HepG2 (cell line): ENCODE results near the gene MSI2. TPM values are rescaled to one million over a fixed set of nuclear protein-coding genes. Genes with fewer than 3 reads are reported as not detected.

Source experiments
- ATAC-seq: fragments of 200-7000 bp; cut with Tn5 transposase; 3 replicates; pipeline ENCODE4 v1.9.1; 2020; ENCODE audit warnings: mild to moderate bottlenecking, moderate library complexity
- BruUV-seq: library from RNA; stranded (reverse); fragments of 400-500 nt; replicated peaks from 2 replicates; lab custom pipeline; 2021; lab: Mats Ljungman, UMichigan
- CTCF ChIA-PET: fragments of 300-600 bp; formaldehyde crosslinking; extraction: SDS; loops from one replicate; lab custom pipeline; 2021; ENCODE audit warnings: low total read pairs, inconsistent platforms, low intra/inter-chr PET ratio; lab: Yijun Ruan, JAX
- POLR2A ChIA-PET: fragments of 350-600 bp; sonication (Branson Sonifier 250); formaldehyde crosslinking; loops from one replicate; lab custom pipeline; 2020; ENCODE audit warnings: antibody characterized with exemption, inconsistent platforms; lab: Yijun Ruan, JAX
- DNase-seq: peaks from one replicate; pipeline ENCODE4 v3.0.0-alpha.2; 2015; ENCODE audit warnings: low spot score
- FAIRE-seq: peaks from 3 replicates; lab custom pipeline; 2011; peaks lifted over from hg19 to GRCh38; lab: Jason Lieb, UNC
- H2AFZ ChIP-seq: one replicate; pipeline ENCODE4 v1.6.1; 2011; ENCODE audit warnings: low read length, inconsistent platforms
- H3K27ac ChIP-seq: fragments of 300-600 bp; 3 replicates; pipeline ENCODE4 v1.8.0; 2011; ENCODE audit warnings: mixed run types, mild to moderate bottlenecking, mixed read lengths, low read length, inconsistent platforms; ENCODE audit not compliant: insufficient read depth; ENCODE audit errors: extremely low read length
- H3K27me3 ChIP-seq, 2 experiments: fragments of 200-600 bp in 1 of 2; 2 replicates in 1 of 2; 3 replicates in 1 of 2; pipeline versions ENCODE4 v1.6.0 to v1.8.0; 2011; ENCODE audit warnings: low read length in 2 of 2, mild to moderate bottlenecking in 2 of 2, moderate library complexity in 2 of 2, inconsistent platforms in 1 of 2; ENCODE audit not compliant: insufficient read depth in 2 of 2, control insufficient read depth in 1 of 2
- H3K36me3 ChIP-seq, 2 experiments: fragments of 200-600 bp in 1 of 2; replicated peaks in 1 of 2; 2 replicates in 1 of 2; 3 replicates in 1 of 2; pipeline versions ENCODE4 v1.5.1 to v1.8.0; 2011; ENCODE audit warnings: low read length in 2 of 2, inconsistent platforms in 1 of 2; ENCODE audit not compliant: insufficient read depth in 2 of 2, control insufficient read depth in 1 of 2
- H3K4me1 ChIP-seq: 2 replicates; pipeline ENCODE4 v1.5.1; 2012; ENCODE audit warnings: low read length, inconsistent platforms; ENCODE audit not compliant: insufficient read depth
- H3K4me2 ChIP-seq: 2 replicates; pipeline ENCODE4 v1.6.0; 2011; ENCODE audit warnings: low read depth, low read length, inconsistent platforms
- H3K4me3 ChIP-seq, 3 experiments: fragments of 200-600 bp in 1 of 3; sonication (generic), shearing (Covaris generic) in 1 of 3; replicated peaks in 1 of 3; 2 replicates each; pipeline ENCODE4 v1.5.1; 2011 to 2016; ENCODE audit warnings: low read length in 3 of 3, inconsistent platforms in 2 of 3, low read depth in 2 of 3, mild to moderate bottlenecking in 2 of 3, control low read depth in 1 of 3, mixed read lengths in 1 of 3; ENCODE audit not compliant: insufficient read depth in 1 of 3
- H3K79me2 ChIP-seq: one replicate; pipeline ENCODE4 v1.6.1; 2011; ENCODE audit warnings: low read length, inconsistent platforms; ENCODE audit not compliant: insufficient read depth
- H3K9ac ChIP-seq: 2 replicates; pipeline ENCODE4 v1.6.0; 2011; ENCODE audit warnings: mild to moderate bottlenecking, low read depth, low read length, inconsistent platforms; ENCODE audit not compliant: insufficient read depth
- H3K9me3 ChIP-seq: 2 replicates; pipeline ENCODE4 v1.5.1; 2012; ENCODE audit warnings: mild to moderate bottlenecking, low read length
- H4K20me1 ChIP-seq: 2 replicates; pipeline ENCODE4 v1.6.0; 2011; ENCODE audit warnings: inconsistent platforms, mild to moderate bottlenecking, low read length, moderate library complexity; ENCODE audit not compliant: insufficient read depth
- NCOA5 ChIP-seq: sonication (generic); formaldehyde crosslinking; IDR thresholded peaks from 2 replicates; pipeline ENCODE4 v1.4.0; 2020; ENCODE audit warnings: missing genetic modification reagents
- RBM22 ChIP-seq: fragments of 200-400 bp; formaldehyde crosslinking; optimal IDR thresholded peaks from 2 replicates; pipeline ENCODE3; 2017; ENCODE audit warnings: mild to moderate bottlenecking, low read length, moderate library complexity
- ZBTB1 ChIP-seq: sonication (generic); formaldehyde crosslinking; IDR thresholded peaks from 2 replicates; pipeline ENCODE4 v1.4.0; 2020; ENCODE audit warnings: missing genetic modification reagents, borderline replicate concordance
- ZNF7 ChIP-seq: IDR thresholded peaks from 2 replicates; pipeline ENCODE4 v1.6.1; 2016; ENCODE audit warnings: missing biosample characterization, missing genetic modification reagents
- WGBS: methylation state at CpG from one replicate; pipeline ENCODE4 v1.1.6; 2017; ENCODE audit warnings: low lambda C conversion rate; 5-methylcytosine and 5-hydroxymethylcytosine counted together
- in situ Hi-C: cut with HindIII; loops from 2 replicates; pipeline ENCODE4 v1.10.0; 2017; ENCODE audit warnings: low pct_unique_long_range_greater_than_20kb; ENCODE audit not compliant: extremely low pct_ligation_motif_present
- intact Hi-C: fragments of 100-400 bp; cut with micrococcal nuclease; formaldehyde crosslinking; loops from one replicate; pipeline ENCODE4 v1.10.0; 2022; ENCODE audit not compliant: unreplicated experiment
- polyA plus RNA-seq, 8 experiments: library from polyadenylated mRNA; depleted of rRNA in 3 of 8; stranded (reverse) in 7 of 8; unstranded in 1 of 8; fragments of >200 nt; fragmentation: Illumina TruSeq in 4 of 8; extraction: Trizol in 4 of 8; gene quantifications; 2 replicates each; pipeline versions ENCODE4 v1.2.1 to v1.2.3, GENCODE V29; 2011 to 2016; ENCODE audit warnings: low read depth in 4 of 8, missing spikeins in 1 of 8, mixed read lengths in 1 of 8; ENCODE audit not compliant: insufficient read depth in 1 of 8
- total RNA-seq, 5 experiments: library from RNA; depleted of rRNA; stranded (reverse); fragments of >200 nt; fragmentation: Illumina TruSeq; extraction: Trizol; gene quantifications; 2 replicates each; pipeline ENCODE4 v1.2.3, GENCODE V29; 2016; ENCODE audit warnings: low read depth in 1 of 5
- TF ChIP-seq, protein P1 (sequence below): sonication (generic); formaldehyde crosslinking; IDR thresholded peaks from 2 replicates; pipeline ENCODE4 v1.4.0; 2020; ENCODE audit warnings: mild to moderate bottlenecking, missing genetic modification reagents
- TF ChIP-seq, protein P2 (sequence below), 2 experiments: sonication (generic) in 1 of 2; formaldehyde crosslinking in 1 of 2; IDR thresholded peaks; 2 replicates each; pipeline versions ENCODE4 v1.4.0 to v1.6.1; 2016 to 2020; ENCODE audit warnings: borderline replicate concordance in 1 of 2, low read depth in 1 of 2, mild to moderate bottlenecking in 1 of 2, missing genetic modification reagents in 1 of 2
- TF ChIP-seq, protein P3 (sequence below): sonication (generic); formaldehyde crosslinking; conservative IDR thresholded peaks from 2 replicates; pipeline ENCODE4 v1.4.0; 2020; ENCODE audit warnings: mild to moderate bottlenecking, missing genetic modification reagents, moderate library complexity

Gene MSI2
- total and polyA plus RNA-seq, 2 of the 13 experiments (the other 11 are each of a cell fraction or from before 2014, with no cell fraction given), result 77.5 to 78.4 TPM

DNA sequence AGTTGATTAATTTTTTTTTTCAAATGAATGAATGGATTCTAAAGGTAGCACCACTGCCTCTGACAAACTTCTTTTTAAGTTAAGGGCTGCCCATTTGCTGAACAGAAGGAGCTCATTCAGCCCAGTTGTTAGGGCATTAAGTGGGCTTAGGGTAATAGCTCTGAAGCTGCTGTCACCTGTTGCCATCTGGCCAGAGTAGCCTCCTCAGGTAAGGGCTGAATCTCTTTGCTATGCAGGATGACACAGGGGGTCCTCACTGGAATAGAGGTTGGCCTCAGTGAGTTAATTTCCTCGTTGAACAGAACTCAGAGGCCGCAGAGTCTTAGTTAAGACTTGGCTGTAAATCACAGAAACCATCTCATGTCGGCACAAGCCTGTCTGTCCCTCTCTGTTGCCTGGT, 255.9 kb downstream of the MSI2 start:
- no peak overlapping the region for H2AFZ ChIP-seq
- ChIA-PET CTCF (no interaction called here), POLR2A (interaction anchor here (0.6 to 0.7 kb wide), 2 partner anchors 41 to 46 kb away, joined by 3 read pairs; no protein-coding TSS in a partner anchor)
- FAIRE-seq, result no peak
- peaks cover 40% of the 10 kb centered on the region for H3K4me1 ChIP-seq
- no peaks in the 10 kb centered on the region for H4K20me1 ChIP-seq
- H3K9me3 ChIP-seq, result no peaks in the 10 kb centered on the region
- H3K27ac ChIP-seq, result no peak overlapping the region
- H3K79me2 ChIP-seq, result peaks cover 11% of the 10 kb centered on the region
- TF ChIP-seq, protein P1, sequence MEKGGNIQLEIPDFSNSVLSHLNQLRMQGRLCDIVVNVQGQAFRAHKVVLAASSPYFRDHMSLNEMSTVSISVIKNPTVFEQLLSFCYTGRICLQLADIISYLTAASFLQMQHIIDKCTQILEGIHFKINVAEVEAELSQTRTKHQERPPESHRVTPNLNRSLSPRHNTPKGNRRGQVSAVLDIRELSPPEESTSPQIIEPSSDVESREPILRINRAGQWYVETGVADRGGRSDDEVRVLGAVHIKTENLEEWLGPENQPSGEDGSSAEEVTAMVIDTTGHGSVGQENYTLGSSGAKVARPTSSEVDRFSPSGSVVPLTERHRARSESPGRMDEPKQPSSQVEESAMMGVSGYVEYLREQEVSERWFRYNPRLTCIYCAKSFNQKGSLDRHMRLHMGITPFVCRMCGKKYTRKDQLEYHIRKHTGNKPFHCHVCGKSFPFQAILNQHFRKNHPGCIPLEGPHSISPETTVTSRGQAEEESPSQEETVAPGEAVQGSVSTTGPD (CRISPR knock-in tag), result no peak
- TF ChIP-seq NCOA5 (no peak), ZNF7 (CRISPR knock-in tag) (no peak), ZBTB1 (CRISPR knock-in tag) (no peak), RBM22 (peak; percentile 24)
- TF ChIP-seq, protein P2, sequence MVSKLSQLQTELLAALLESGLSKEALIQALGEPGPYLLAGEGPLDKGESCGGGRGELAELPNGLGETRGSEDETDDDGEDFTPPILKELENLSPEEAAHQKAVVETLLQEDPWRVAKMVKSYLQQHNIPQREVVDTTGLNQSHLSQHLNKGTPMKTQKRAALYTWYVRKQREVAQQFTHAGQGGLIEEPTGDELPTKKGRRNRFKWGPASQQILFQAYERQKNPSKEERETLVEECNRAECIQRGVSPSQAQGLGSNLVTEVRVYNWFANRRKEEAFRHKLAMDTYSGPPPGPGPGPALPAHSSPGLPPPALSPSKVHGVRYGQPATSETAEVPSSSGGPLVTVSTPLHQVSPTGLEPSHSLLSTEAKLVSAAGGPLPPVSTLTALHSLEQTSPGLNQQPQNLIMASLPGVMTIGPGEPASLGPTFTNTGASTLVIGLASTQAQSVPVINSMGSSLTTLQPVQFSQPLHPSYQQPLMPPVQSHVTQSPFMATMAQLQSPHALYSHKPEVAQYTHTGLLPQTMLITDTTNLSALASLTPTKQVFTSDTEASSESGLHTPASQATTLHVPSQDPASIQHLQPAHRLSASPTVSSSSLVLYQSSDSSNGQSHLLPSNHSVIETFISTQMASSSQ (IDR thresholded peaks at IDR 0.05; ENCODE audit: low read depth), result no peak
- TF ChIP-seq, protein P2 (CRISPR knock-in tag; IDR thresholded peaks at IDR 0.05; ENCODE audit: borderline replicate concordance), result no peak
- TF ChIP-seq, protein P3, sequence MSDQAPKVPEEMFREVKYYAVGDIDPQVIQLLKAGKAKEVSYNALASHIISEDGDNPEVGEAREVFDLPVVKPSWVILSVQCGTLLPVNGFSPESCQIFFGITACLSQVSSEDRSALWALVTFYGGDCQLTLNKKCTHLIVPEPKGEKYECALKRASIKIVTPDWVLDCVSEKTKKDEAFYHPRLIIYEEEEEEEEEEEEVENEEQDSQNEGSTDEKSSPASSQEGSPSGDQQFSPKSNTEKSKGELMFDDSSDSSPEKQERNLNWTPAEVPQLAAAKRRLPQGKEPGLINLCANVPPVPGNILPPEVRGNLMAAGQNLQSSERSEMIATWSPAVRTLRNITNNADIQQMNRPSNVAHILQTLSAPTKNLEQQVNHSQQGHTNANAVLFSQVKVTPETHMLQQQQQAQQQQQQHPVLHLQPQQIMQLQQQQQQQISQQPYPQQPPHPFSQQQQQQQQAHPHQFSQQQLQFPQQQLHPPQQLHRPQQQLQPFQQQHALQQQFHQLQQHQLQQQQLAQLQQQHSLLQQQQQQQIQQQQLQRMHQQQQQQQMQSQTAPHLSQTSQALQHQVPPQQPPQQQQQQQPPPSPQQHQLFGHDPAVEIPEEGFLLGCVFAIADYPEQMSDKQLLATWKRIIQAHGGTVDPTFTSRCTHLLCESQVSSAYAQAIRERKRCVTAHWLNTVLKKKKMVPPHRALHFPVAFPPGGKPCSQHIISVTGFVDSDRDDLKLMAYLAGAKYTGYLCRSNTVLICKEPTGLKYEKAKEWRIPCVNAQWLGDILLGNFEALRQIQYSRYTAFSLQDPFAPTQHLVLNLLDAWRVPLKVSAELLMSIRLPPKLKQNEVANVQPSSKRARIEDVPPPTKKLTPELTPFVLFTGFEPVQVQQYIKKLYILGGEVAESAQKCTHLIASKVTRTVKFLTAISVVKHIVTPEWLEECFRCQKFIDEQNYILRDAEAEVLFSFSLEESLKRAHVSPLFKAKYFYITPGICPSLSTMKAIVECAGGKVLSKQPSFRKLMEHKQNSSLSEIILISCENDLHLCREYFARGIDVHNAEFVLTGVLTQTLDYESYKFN (CRISPR knock-in tag), result no peak
- in situ Hi-C loops, result no loop called here
- intact Hi-C loops, result no loop called here
- 92% methylated on average over 2 of the region's 3 CpGs for WGBS
- DNase-seq, result no peak
- BruUV-seq, result no TSS peak
- H3K9ac ChIP-seq, result no peak overlapping the region
- ATAC-seq, result no peak
- no peaks in the 10 kb centered on the region; a peak in 1 of 5 replicates for H3K27me3 ChIP-seq
- no peak overlapping the region for H3K4me2 ChIP-seq
- H3K4me3 ChIP-seq, result no peak overlapping the region
- H3K36me3 ChIP-seq, result peaks cover 5 to 8% of the 10 kb centered on the region in 2 experiments; a peak in 4 of 5 replicates
